GM21529 (cell line): ENCODE measurements around the gene STOX1.
"Not testable (repeated sequence)": the region's sequence is repeated elsewhere in the genome, so short reads cannot be mapped to it uniquely, and the experiment has no call there.

Source experiments
- ATAC-seq: cut with Tn5 transposase; IDR thresholded peaks from one replicate; pipeline ENCODE4 v1.9.1; 2021; ENCODE audit not compliant: unreplicated experiment

The STOX1 gene

GRCh38 chr10:68826764-68827591 is at the start of gene STOX1:
TSS of gene STOX1 (plus strand) at chr10:68827531. CDS start at chr10:68827624, 93 bp downstream.
- ATAC-seq, result peak; percentile 73

GRCh38 chr10:68781613-68782574 is 45.4 kb upstream of the STOX1 start:
- no peak for ATAC-seq

GRCh38 chr10:68784476-68784875 is 42.9 kb upstream of the STOX1 start:
- ATAC-seq, result no peak

- no peak for ATAC-seq
Measured at GRCh38 chr10:68787813-68788212, 39.5 kb upstream of the STOX1 start.

GRCh38 chr10:68790476-68790875 is 36.9 kb upstream of the STOX1 start:
- no peak for ATAC-seq

GRCh38 chr10:68792115-68792514 is 35.2 kb upstream of the STOX1 start:
- ATAC-seq, result no peak

- no peak for ATAC-seq
Measured at GRCh38 chr10:68795886-68796532, 31.3 kb upstream of the STOX1 start.

GRCh38 chr10:68796605-68797004 is 30.7 kb upstream of the STOX1 start:
- no peak for ATAC-seq

- no peak for ATAC-seq
Measured at GRCh38 chr10:68800211-68800610, 27.1 kb upstream of the STOX1 start.

GRCh38 chr10:68804692-68805091 is 22.6 kb upstream of the STOX1 start:
- ATAC-seq, result no peak

GRCh38 chr10:68810830-68811229 is 16.5 kb upstream of the STOX1 start:
- ATAC-seq, result not testable (repeated sequence)

- no peak for ATAC-seq
Measured at GRCh38 chr10:68811314-68812009, 15.9 kb upstream of the STOX1 start.

GRCh38 chr10:68812420-68812819 is 14.9 kb upstream of the STOX1 start:
- ATAC-seq, result no peak

GRCh38 chr10:68813559-68813958 is 13.8 kb upstream of the STOX1 start:
- ATAC-seq, result no peak

- no peak for ATAC-seq
Measured at GRCh38 chr10:68816796-68817412, 10.4 kb upstream of the STOX1 start.

GRCh38 chr10:68820359-68820758 is 7.0 kb upstream of the STOX1 start:
- ATAC-seq, result not testable (repeated sequence)

GRCh38 chr10:68822626-68823025 is 4.7 kb upstream of the STOX1 start:
- not testable (repeated sequence) for ATAC-seq

GRCh38 chr10:68827592-68827959 is 245 bp downstream of the STOX1 start:
- ATAC-seq, result not testable (repeated sequence)

- peak; percentile 46 for ATAC-seq
Measured at GRCh38 chr10:68828083-68828601, 811 bp downstream of the STOX1 start.

GRCh38 chr10:68828833-68829232 is 1.5 kb downstream of the STOX1 start:
- no peak for ATAC-seq
